HepG2 (cell line): ENCODE results near the gene PIEZO1. TPM values are rescaled to one million over a fixed set of nuclear protein-coding genes. Genes with fewer than 3 reads are reported as not detected.

ENCODE experiments used
- ATF2 ChIP-seq: sonication (generic); formaldehyde crosslinking; IDR thresholded peaks from 2 replicates; pipeline ENCODE4 v1.4.0; 2020; ENCODE audit warnings: missing genetic modification reagents
- CEBPG ChIP-seq: IDR thresholded peaks from 2 replicates; pipeline ENCODE4 v1.6.1; 2016
- CREM ChIP-seq, 2 experiments: sonication (generic) in 1 of 2; formaldehyde crosslinking in 1 of 2; IDR thresholded peaks; 2 replicates each; pipeline versions ENCODE4 v1.4.0 to v1.6.1; 2016 to 2020; ENCODE audit warnings: antibody characterized with exemption in 1 of 2, mild to moderate bottlenecking in 1 of 2, missing genetic modification reagents in 1 of 2
- HMG20B ChIP-seq: conservative IDR thresholded peaks from 2 replicates; pipeline ENCODE4 v1.6.1; 2016; ENCODE audit warnings: missing genetic modification reagents, missing compliant biosample characterization
- IKZF5 ChIP-seq: IDR thresholded peaks from 2 replicates; pipeline ENCODE4 v1.6.1; 2018; ENCODE audit warnings: missing genetic modification reagents, mild to moderate bottlenecking, missing compliant biosample characterization
- KDM2A ChIP-seq: sonication (generic); formaldehyde crosslinking; IDR thresholded peaks from 2 replicates; pipeline ENCODE4 v1.4.0; 2020; ENCODE audit warnings: low read depth, missing genetic modification reagents, borderline replicate concordance
- LCORL ChIP-seq, 2 experiments: fragments of 450-650 bp in 1 of 2; sonication (generic) in 1 of 2; formaldehyde crosslinking in 1 of 2; IDR thresholded peaks; 2 replicates each; pipeline versions ENCODE4 v1.5.0 to v1.6.1; 2017 to 2020; ENCODE audit warnings: antibody characterized with exemption in 1 of 2, missing genetic modification reagents in 1 of 2
- MXD3 ChIP-seq: IDR thresholded peaks from 2 replicates; pipeline ENCODE4 v1.6.1; 2016; ENCODE audit warnings: mild to moderate bottlenecking, missing biosample characterization, missing genetic modification reagents
- SNAPC2 ChIP-seq: sonication (generic); formaldehyde crosslinking; IDR thresholded peaks from 2 replicates; pipeline ENCODE4 v1.8.1; 2022; ENCODE audit warnings: mild to moderate bottlenecking, missing genetic modification reagents
- TBX2 ChIP-seq: sonication (generic); formaldehyde crosslinking; IDR thresholded peaks from 2 replicates; pipeline ENCODE4 v1.5.0; 2020; ENCODE audit warnings: missing genetic modification reagents, mild to moderate bottlenecking, borderline replicate concordance
- ZFYVE20 ChIP-seq: sonication (generic); formaldehyde crosslinking; IDR thresholded peaks from 2 replicates; pipeline ENCODE4 v1.8.0; 2023; ENCODE audit warnings: low read depth, mild to moderate bottlenecking, moderate library complexity, missing genetic modification reagents, borderline replicate concordance
- ZNF180 ChIP-seq: sonication (generic); formaldehyde crosslinking; IDR thresholded peaks from 2 replicates; pipeline ENCODE4 v1.4.0; 2020; ENCODE audit warnings: low read depth, missing genetic modification reagents, borderline replicate concordance
- ZNF598 ChIP-seq: sonication (generic); formaldehyde crosslinking; IDR thresholded peaks from 2 replicates; pipeline ENCODE4 v1.5.1; 2020; ENCODE audit warnings: mild to moderate bottlenecking, missing genetic modification reagents, borderline replicate concordance
- ZNF605 ChIP-seq: sonication (generic); formaldehyde crosslinking; IDR thresholded peaks from 2 replicates; pipeline ENCODE4 v1.8.0; 2022; ENCODE audit warnings: mild to moderate bottlenecking, missing genetic modification reagents
- ZSCAN12 ChIP-seq: sonication (generic); formaldehyde crosslinking; IDR thresholded peaks from 2 replicates; pipeline ENCODE4 v1.9.0; 2021; ENCODE audit warnings: mild to moderate bottlenecking, missing genetic modification reagents
- polyA plus RNA-seq, 8 experiments: library from polyadenylated mRNA; depleted of rRNA in 3 of 8; stranded (reverse) in 7 of 8; unstranded in 1 of 8; fragments of >200 nt; fragmentation: Illumina TruSeq in 4 of 8; extraction: Trizol in 4 of 8; gene quantifications; 2 replicates each; pipeline versions ENCODE4 v1.2.1 to v1.2.3, GENCODE V29; 2011 to 2016; ENCODE audit warnings: low read depth in 4 of 8, missing spikeins in 1 of 8, mixed read lengths in 1 of 8; ENCODE audit not compliant: insufficient read depth in 1 of 8
- total RNA-seq, 5 experiments: library from RNA; depleted of rRNA; stranded (reverse); fragments of >200 nt; fragmentation: Illumina TruSeq; extraction: Trizol; gene quantifications; 2 replicates each; pipeline ENCODE4 v1.2.3, GENCODE V29; 2016; ENCODE audit warnings: low read depth in 1 of 5
- TF ChIP-seq, protein P1 (sequence below): sonication (generic); formaldehyde crosslinking; IDR thresholded peaks from 2 replicates; pipeline ENCODE4 v1.5.0; 2020; ENCODE audit warnings: mild to moderate bottlenecking, missing genetic modification reagents
- TF ChIP-seq, protein P2 (sequence below): sonication (generic); formaldehyde crosslinking; IDR thresholded peaks from 2 replicates; pipeline ENCODE4 v1.5.1; 2020; ENCODE audit warnings: mild to moderate bottlenecking, missing genetic modification reagents, moderate library complexity

Gene PIEZO1
- total and polyA plus RNA-seq, 2 of the 13 experiments (the other 11 are each of a cell fraction or from before 2014, with no cell fraction given): 67.9 to 85.0 TPM

DNA sequence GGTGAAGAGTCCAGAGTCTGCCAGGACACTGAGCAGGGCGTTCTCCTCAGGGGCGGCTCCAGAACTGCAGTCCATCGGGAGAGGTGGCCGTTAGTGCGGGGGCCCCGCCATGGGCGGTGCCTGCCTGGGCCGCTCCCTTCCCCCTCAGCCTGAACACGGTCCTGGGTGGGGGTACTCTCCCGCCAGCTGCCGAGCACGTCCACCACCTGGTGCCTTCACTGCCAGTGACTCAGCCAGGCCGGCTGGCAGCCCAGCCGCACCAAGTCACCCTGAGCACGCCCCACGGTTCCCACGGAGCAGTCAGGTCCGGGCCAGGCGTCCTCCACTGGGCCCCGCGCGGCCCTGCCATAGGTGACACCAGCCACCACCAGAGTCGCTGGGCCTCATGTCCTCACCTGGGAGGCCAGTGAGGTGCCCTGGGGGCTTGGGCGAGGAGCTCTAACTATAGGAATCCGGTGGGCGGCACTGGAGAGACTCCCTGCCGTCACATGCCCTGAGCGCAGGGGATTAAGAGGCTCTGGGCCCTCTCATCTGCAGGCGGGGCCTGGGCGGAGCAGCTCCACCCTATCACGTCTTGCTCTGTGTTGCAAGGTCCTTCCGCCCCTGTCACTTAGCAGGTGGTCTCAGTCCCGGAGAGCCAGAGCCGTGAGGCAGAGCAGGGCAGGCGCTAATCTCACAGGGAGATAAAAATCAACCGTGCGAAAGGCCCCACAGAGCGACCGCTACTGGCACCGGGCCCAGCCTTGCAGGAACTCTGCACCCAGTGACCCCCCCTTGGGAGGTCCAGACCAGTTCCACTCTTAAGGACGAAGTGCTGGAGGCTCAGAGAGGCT, 14.3 kb downstream of the PIEZO1 start (continued):
- TF ChIP-seq HMG20B (CRISPR knock-in tag) (no peak), ATF2 (CRISPR knock-in tag) (0 out of 2 replicates have a peak, but pooled peaks have one; percentile 30), ZSCAN12 (no peak), ZFYVE20 (CRISPR knock-in tag) (0 out of 2 replicates have a peak, but pooled peaks have one; percentile 32), CREM (IDR thresholded peaks at IDR 0.05) (peak; percentile 30; the same call in 1 of the 2 replicates), CREM (CRISPR knock-in tag; IDR thresholded peaks at IDR 0.05) (no peak), TBX2 (CRISPR knock-in tag) (peak; percentile 95), ZNF180 (CRISPR knock-in tag) (no peak), IKZF5 (CRISPR knock-in tag) (peak; percentile 33; the same call in 1 of the 2 replicates), ZNF598 (CRISPR knock-in tag) (no peak), KDM2A (CRISPR knock-in tag) (peak; percentile 64; the same call in 1 of the 2 replicates), SNAPC2 (CRISPR knock-in tag) (0 out of 2 replicates have a peak, but pooled peaks have one; percentile 19), CEBPG (CRISPR knock-in tag) (peak; percentile 34; the same call in 1 of the 2 replicates), LCORL (IDR thresholded peaks at IDR 0.05) (no peak), LCORL (CRISPR knock-in tag; IDR thresholded peaks at IDR 0.05) (peak; percentile 86; the same call in 1 of the 2 replicates), MXD3 (peak; percentile 32; the same call in 1 of the 2 replicates), ZNF605 (CRISPR knock-in tag) (peak; percentile 84)
- TF ChIP-seq, protein P1, sequence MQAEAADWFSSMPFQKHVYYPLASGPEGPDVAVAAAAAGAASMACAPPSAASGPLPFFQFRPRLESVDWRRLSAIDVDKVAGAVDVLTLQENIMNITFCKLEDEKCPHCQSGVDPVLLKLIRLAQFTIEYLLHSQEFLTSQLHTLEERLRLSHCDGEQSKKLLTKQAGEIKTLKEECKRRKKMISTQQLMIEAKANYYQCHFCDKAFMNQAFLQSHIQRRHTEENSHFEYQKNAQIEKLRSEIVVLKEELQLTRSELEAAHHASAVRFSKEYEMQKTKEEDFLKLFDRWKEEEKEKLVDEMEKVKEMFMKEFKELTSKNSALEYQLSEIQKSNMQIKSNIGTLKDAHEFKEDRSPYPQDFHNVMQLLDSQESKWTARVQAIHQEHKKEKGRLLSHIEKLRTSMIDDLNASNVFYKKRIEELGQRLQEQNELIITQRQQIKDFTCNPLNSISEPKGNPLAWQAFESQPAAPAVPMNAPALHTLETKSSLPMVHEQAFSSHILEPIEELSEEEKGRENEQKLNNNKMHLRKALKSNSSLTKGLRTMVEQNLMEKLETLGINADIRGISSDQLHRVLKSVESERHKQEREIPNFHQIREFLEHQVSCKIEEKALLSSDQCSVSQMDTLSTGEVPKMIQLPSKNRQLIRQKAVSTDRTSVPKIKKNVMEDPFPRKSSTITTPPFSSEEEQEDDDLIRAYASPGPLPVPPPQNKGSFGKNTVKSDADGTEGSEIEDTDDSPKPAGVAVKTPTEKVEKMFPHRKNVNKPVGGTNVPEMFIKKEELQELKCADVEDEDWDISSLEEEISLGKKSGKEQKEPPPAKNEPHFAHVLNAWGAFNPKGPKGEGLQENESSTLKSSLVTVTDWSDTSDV (CRISPR knock-in tag): 0 out of 2 replicates have a peak, but pooled peaks have one; percentile 84
- TF ChIP-seq, protein P2, sequence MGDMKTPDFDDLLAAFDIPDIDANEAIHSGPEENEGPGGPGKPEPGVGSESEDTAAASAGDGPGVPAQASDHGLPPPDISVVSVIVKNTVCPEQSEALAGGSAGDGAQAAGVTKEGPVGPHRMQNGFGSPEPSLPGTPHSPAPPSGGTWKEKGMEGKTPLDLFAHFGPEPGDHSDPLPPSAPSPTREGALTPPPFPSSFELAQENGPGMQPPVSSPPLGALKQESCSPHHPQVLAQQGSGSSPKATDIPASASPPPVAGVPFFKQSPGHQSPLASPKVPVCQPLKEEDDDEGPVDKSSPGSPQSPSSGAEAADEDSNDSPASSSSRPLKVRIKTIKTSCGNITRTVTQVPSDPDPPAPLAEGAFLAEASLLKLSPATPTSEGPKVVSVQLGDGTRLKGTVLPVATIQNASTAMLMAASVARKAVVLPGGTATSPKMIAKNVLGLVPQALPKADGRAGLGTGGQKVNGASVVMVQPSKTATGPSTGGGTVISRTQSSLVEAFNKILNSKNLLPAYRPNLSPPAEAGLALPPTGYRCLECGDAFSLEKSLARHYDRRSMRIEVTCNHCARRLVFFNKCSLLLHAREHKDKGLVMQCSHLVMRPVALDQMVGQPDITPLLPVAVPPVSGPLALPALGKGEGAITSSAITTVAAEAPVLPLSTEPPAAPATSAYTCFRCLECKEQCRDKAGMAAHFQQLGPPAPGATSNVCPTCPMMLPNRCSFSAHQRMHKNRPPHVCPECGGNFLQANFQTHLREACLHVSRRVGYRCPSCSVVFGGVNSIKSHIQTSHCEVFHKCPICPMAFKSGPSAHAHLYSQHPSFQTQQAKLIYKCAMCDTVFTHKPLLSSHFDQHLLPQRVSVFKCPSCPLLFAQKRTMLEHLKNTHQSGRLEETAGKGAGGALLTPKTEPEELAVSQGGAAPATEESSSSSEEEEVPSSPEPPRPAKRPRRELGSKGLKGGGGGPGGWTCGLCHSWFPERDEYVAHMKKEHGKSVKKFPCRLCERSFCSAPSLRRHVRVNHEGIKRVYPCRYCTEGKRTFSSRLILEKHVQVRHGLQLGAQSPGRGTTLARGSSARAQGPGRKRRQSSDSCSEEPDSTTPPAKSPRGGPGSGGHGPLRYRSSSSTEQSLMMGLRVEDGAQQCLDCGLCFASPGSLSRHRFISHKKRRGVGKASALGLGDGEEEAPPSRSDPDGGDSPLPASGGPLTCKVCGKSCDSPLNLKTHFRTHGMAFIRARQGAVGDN: peak; percentile 78
